HepG2 (cell line): Measurements from ENCODE around the gene RELB. TPM values are rescaled to one million over a fixed set of nuclear protein-coding genes. Genes with fewer than 3 reads are reported as not detected.

Experiments used
- ADNP ChIP-seq: sonication (generic); formaldehyde crosslinking; IDR thresholded peaks from 2 replicates; pipeline ENCODE4 v1.4.0; 2020; ENCODE audit warnings: missing genetic modification reagents
- ESRRA ChIP-seq: sonication (generic); formaldehyde crosslinking; IDR thresholded peaks from 2 replicates; pipeline ENCODE4 v1.5.1; 2020; ENCODE audit warnings: mild to moderate bottlenecking, low read depth, missing genetic modification reagents
- HOXA9 ChIP-seq: sonication (generic); formaldehyde crosslinking; IDR thresholded peaks from 2 replicates; pipeline ENCODE4 v1.8.1; 2022; ENCODE audit warnings: missing genetic modification reagents, mild to moderate bottlenecking, moderate library complexity, borderline replicate concordance
- KDM5B ChIP-seq: sonication (generic); formaldehyde crosslinking; IDR thresholded peaks from 2 replicates; pipeline ENCODE4 v1.4.0; 2020; ENCODE audit warnings: missing genetic modification reagents, mild to moderate bottlenecking, borderline replicate concordance
- SALL2 ChIP-seq: sonication (generic); formaldehyde crosslinking; IDR thresholded peaks from 2 replicates; pipeline ENCODE4 v1.8.1; 2023; ENCODE audit warnings: mild to moderate bottlenecking, missing genetic modification reagents, inconsistent platforms
- SMYD3 ChIP-seq: sonication (generic); formaldehyde crosslinking; IDR thresholded peaks from 2 replicates; pipeline ENCODE4 v1.8.1; 2023; ENCODE audit warnings: mild to moderate bottlenecking, missing genetic modification reagents
- U2AF2 ChIP-seq: fragments of 200-400 bp; formaldehyde crosslinking; IDR thresholded peaks from 2 replicates; pipeline ENCODE4 v1.6.1; 2017; ENCODE audit warnings: low read depth, mild to moderate bottlenecking, low read length
- ZNF263 ChIP-seq: sonication (generic); formaldehyde crosslinking; IDR thresholded peaks from 2 replicates; pipeline ENCODE4 v1.4.0; 2020; ENCODE audit warnings: missing genetic modification reagents
- ZNF343 ChIP-seq: sonication (generic); formaldehyde crosslinking; IDR thresholded peaks from 2 replicates; pipeline ENCODE4 v1.4.0; 2020; ENCODE audit warnings: mild to moderate bottlenecking, missing genetic modification reagents
- ZNF616 ChIP-seq: sonication (generic); formaldehyde crosslinking; IDR thresholded peaks from 2 replicates; pipeline ENCODE4 v1.5.0; 2020; ENCODE audit warnings: low read depth, mild to moderate bottlenecking, missing genetic modification reagents
- ZNF619 ChIP-seq: sonication (generic); formaldehyde crosslinking; IDR thresholded peaks from 2 replicates; pipeline ENCODE4 v1.4.0; 2020; ENCODE audit warnings: mild to moderate bottlenecking, missing genetic modification reagents
- ZNF749 ChIP-seq: sonication (generic); formaldehyde crosslinking; IDR thresholded peaks from 2 replicates; pipeline ENCODE4 v1.8.0; 2022; ENCODE audit warnings: mild to moderate bottlenecking, missing genetic modification reagents, moderate library complexity, borderline replicate concordance
- ZNF768 ChIP-seq: sonication (generic); formaldehyde crosslinking; IDR thresholded peaks from 2 replicates; pipeline ENCODE4 v1.4.0; 2020; ENCODE audit warnings: missing genetic modification reagents
- polyA plus RNA-seq, 8 experiments: library from polyadenylated mRNA; depleted of rRNA in 3 of 8; stranded (reverse) in 7 of 8; unstranded in 1 of 8; fragments of >200 nt; fragmentation: Illumina TruSeq in 4 of 8; extraction: Trizol in 4 of 8; gene quantifications; 2 replicates each; pipeline versions ENCODE4 v1.2.1 to v1.2.3, GENCODE V29; 2011 to 2016; ENCODE audit warnings: low read depth in 4 of 8, missing spikeins in 1 of 8, mixed read lengths in 1 of 8; ENCODE audit not compliant: insufficient read depth in 1 of 8
- total RNA-seq, 5 experiments: library from RNA; depleted of rRNA; stranded (reverse); fragments of >200 nt; fragmentation: Illumina TruSeq; extraction: Trizol; gene quantifications; 2 replicates each; pipeline ENCODE4 v1.2.3, GENCODE V29; 2016; ENCODE audit warnings: low read depth in 1 of 5
- TF ChIP-seq, protein P1 (sequence below): fragments of 450-650 bp; IDR thresholded peaks from 2 replicates; pipeline ENCODE4 v1.6.1; 2017
- TF ChIP-seq, protein P2 (sequence below): sonication (generic); formaldehyde crosslinking; IDR thresholded peaks from 2 replicates; pipeline ENCODE4 v1.8.1; 2023; ENCODE audit warnings: mild to moderate bottlenecking, missing genetic modification reagents, borderline replicate concordance
- TF ChIP-seq, protein P3 (sequence below): sonication (generic); formaldehyde crosslinking; IDR thresholded peaks from 2 replicates; pipeline ENCODE4 v1.4.0; 2020; ENCODE audit warnings: missing genetic modification reagents
- TF ChIP-seq, protein P4 (sequence below): conservative IDR thresholded peaks from 2 replicates; pipeline ENCODE4 v1.6.1; 2018; ENCODE audit warnings: missing genetic modification reagents
- TF ChIP-seq, protein P5 (sequence below): sonication (generic); formaldehyde crosslinking; IDR thresholded peaks from 2 replicates; pipeline ENCODE4 v1.4.0; 2020; ENCODE audit warnings: missing genetic modification reagents
- TF ChIP-seq, protein P6 (sequence below): sonication (generic); formaldehyde crosslinking; IDR thresholded peaks from 2 replicates; pipeline ENCODE4 v1.8.1; 2023; ENCODE audit warnings: missing genetic modification reagents, inconsistent platforms, borderline replicate concordance
- TF ChIP-seq, protein P7 (sequence below): IDR thresholded peaks from 2 replicates; pipeline ENCODE4 v1.6.1; 2016; ENCODE audit warnings: missing biosample characterization, missing genetic modification reagents, low read depth

RELB gene
- total and polyA plus RNA-seq, 2 of the 13 experiments (the other 11 are each of a cell fraction or from before 2014, with no cell fraction given), result 1.9 to 3.5 TPM

DNA sequence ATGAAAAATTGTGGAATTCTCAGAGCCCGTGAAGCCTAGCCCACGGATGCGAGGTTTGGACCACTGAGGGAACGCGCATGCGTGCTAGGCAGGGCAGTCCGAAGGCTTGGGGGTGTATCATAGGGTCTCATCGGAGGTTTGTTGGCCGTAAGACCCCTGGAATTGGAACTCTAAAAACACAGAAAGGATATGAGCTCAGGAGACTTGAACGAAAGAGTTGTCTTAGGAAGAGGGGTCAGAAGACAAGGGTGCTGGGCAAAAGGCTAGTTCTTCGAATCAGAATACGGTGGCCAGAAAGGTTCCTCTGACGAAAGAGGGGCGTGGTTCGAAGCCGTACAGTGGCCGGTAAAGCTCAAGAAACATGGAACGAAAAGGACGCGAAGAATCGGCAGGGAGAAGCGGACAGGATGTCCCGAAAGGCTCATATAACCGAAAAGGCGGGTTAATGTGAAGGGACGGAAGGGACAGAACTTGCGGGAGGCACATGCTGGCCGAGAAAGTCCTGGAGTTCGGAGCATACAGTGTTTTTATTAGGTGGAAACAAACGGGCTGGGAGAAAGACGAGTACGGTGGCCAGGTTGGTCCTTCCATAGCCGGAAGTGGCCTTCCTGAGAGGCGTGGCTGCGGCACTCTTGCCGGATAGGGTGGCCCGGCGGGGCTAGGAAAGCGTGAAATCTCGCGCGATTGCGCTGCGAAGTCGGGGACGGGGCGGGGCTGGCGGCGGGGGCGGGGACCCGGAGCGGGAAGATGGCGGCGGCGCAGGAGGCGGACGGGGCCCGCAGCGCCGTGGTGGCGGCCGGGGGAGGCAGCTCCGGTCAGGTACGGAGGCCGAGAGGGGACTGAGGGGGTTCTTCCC, 46.4 kb upstream of the RELB start, which contains the start of gene CLPTM1 (continued):
- peak; percentile 90 for TF ChIP-seq SMYD3 (CRISPR knock-in tag)
- TF ChIP-seq ZNF616 (CRISPR knock-in tag), result no peak
- TF ChIP-seq, protein P1, sequence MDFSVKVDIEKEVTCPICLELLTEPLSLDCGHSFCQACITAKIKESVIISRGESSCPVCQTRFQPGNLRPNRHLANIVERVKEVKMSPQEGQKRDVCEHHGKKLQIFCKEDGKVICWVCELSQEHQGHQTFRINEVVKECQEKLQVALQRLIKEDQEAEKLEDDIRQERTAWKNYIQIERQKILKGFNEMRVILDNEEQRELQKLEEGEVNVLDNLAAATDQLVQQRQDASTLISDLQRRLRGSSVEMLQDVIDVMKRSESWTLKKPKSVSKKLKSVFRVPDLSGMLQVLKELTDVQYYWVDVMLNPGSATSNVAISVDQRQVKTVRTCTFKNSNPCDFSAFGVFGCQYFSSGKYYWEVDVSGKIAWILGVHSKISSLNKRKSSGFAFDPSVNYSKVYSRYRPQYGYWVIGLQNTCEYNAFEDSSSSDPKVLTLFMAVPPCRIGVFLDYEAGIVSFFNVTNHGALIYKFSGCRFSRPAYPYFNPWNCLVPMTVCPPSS, result no peak
- TF ChIP-seq, protein P2, sequence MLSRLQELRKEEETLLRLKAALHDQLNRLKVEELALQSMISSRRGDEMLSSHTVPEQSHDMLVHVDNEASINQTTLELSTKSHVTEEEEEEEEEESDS (CRISPR knock-in tag), result 0 out of 2 replicates have a peak, but pooled peaks have one; percentile 52
- TF ChIP-seq U2AF2, result no peak
- peak; percentile 73 for TF ChIP-seq SALL2 (CRISPR knock-in tag)
- no peak for TF ChIP-seq ZNF619 (CRISPR knock-in tag)
- no peak for TF ChIP-seq ADNP (CRISPR knock-in tag)
- TF ChIP-seq, protein P3, sequence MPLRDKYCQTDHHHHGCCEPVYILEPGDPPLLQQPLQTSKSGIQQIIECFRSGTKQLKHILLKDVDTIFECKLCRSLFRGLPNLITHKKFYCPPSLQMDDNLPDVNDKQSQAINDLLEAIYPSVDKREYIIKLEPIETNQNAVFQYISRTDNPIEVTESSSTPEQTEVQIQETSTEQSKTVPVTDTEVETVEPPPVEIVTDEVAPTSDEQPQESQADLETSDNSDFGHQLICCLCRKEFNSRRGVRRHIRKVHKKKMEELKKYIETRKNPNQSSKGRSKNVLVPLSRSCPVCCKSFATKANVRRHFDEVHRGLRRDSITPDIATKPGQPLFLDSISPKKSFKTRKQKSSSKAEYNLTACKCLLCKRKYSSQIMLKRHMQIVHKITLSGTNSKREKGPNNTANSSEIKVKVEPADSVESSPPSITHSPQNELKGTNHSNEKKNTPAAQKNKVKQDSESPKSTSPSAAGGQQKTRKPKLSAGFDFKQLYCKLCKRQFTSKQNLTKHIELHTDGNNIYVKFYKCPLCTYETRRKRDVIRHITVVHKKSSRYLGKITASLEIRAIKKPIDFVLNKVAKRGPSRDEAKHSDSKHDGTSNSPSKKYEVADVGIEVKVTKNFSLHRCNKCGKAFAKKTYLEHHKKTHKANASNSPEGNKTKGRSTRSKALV (CRISPR knock-in tag), result no peak
- no peak for TF ChIP-seq ZNF263 (CRISPR knock-in tag)
- TF ChIP-seq, protein P4, sequence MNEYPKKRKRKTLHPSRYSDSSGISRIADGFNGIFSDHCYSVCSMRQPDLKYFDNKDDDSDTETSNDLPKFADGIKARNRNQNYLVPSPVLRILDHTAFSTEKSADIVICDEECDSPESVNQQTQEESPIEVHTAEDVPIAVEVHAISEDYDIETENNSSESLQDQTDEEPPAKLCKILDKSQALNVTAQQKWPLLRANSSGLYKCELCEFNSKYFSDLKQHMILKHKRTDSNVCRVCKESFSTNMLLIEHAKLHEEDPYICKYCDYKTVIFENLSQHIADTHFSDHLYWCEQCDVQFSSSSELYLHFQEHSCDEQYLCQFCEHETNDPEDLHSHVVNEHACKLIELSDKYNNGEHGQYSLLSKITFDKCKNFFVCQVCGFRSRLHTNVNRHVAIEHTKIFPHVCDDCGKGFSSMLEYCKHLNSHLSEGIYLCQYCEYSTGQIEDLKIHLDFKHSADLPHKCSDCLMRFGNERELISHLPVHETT, result no peak; the same call in 1 of the 2 replicates
- no peak; the same call in 1 of the 2 replicates for TF ChIP-seq ESRRA
- no peak for TF ChIP-seq HOXA9
- TF ChIP-seq KDM5B (CRISPR knock-in tag), result peak; percentile 79; the same call in 1 of the 2 replicates
- TF ChIP-seq, protein P5, sequence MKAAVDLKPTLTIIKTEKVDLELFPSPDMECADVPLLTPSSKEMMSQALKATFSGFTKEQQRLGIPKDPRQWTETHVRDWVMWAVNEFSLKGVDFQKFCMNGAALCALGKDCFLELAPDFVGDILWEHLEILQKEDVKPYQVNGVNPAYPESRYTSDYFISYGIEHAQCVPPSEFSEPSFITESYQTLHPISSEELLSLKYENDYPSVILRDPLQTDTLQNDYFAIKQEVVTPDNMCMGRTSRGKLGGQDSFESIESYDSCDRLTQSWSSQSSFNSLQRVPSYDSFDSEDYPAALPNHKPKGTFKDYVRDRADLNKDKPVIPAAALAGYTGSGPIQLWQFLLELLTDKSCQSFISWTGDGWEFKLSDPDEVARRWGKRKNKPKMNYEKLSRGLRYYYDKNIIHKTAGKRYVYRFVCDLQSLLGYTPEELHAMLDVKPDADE, result no peak
- TF ChIP-seq ZNF749 (CRISPR knock-in tag), result peak; percentile 62; the same call in 1 of the 2 replicates
- TF ChIP-seq ZNF343 (CRISPR knock-in tag), result 0 out of 2 replicates have a peak, but pooled peaks have one; percentile 31
- TF ChIP-seq ZNF768 (CRISPR knock-in tag), result peak; percentile 11; the same call in 1 of the 2 replicates
- TF ChIP-seq, protein P6, sequence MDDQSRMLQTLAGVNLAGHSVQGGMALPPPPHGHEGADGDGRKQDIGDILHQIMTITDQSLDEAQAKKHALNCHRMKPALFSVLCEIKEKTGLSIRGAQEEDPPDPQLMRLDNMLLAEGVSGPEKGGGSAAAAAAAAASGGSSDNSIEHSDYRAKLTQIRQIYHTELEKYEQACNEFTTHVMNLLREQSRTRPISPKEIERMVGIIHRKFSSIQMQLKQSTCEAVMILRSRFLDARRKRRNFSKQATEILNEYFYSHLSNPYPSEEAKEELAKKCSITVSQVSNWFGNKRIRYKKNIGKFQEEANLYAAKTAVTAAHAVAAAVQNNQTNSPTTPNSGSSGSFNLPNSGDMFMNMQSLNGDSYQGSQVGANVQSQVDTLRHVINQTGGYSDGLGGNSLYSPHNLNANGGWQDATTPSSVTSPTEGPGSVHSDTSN (CRISPR knock-in tag), result no peak
- TF ChIP-seq, protein P7, sequence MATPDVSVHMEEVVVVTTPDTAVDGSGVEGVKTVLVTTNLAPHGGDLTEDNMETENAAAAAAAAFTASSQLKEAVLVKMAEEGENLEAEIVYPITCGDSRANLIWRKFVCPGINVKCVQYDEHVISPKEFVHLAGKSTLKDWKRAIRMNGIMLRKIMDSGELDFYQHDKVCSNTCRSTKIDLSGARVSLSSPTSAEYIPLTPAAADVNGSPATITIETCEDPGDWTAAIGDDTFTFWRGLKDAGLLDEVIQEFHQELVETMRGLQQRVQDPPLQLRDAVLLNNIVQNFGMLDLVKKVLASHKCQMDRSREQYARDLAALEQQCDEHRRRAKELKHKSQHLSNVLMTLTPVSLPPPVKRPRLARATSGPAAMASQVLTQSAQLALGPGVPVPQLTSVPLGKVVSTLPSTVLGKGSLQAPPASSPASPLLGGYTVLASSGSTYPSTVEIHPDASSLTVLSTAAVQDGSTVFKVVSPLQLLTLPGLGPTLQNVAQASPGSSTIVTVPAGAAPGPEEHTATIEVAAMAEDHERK, result no peak
